HG02973 (cell line): ENCODE results near the gene STXBP4.

ENCODE experiments used
- ATAC-seq: cut with Tn5 transposase; IDR thresholded peaks from one replicate; pipeline ENCODE4 v1.9.1; 2021; ENCODE audit warnings: moderate library complexity; ENCODE audit not compliant: unreplicated experiment

STXBP4 gene

GRCh38 chr17:55163408-55163807 lies 194.8 kb downstream of the STXBP4 start:
- no peak for ATAC-seq

GRCh38 chr17:55166506-55166905 lies 197.9 kb downstream of the STXBP4 start:
- ATAC-seq, result no peak

GRCh38 chr17:55167024-55167725 lies 198.6 kb downstream of the STXBP4 start:
- ATAC-seq, result no peak

- ATAC-seq, result peak; percentile 86
Measured at GRCh38 chr17:55168958-55169687, 200.6 kb downstream of the STXBP4 start.

GRCh38 chr17:55171634-55172328 lies 203.2 kb downstream of the STXBP4 start:
- peak; percentile 43 for ATAC-seq

GRCh38 chr17:55172612-55173011 lies 204.0 kb downstream of the STXBP4 start:
- no peak for ATAC-seq

GRCh38 chr17:55174133-55174532 lies 205.6 kb downstream of the STXBP4 start:
- ATAC-seq, result no peak

- ATAC-seq, result no peak
Measured at GRCh38 chr17:55175788-55176427, 207.3 kb downstream of the STXBP4 start.

GRCh38 chr17:55177159-55177854 lies 208.7 kb downstream of the STXBP4 start:
- ATAC-seq, result no peak

- no peak for ATAC-seq
Measured at GRCh38 chr17:55177855-55178217, 209.3 kb downstream of the STXBP4 start.

- ATAC-seq, result no peak
Measured at GRCh38 chr17:55186937-55187770, 218.6 kb downstream of the STXBP4 start.

- ATAC-seq, result no peak
Measured at GRCh38 chr17:55190748-55191147, 222.2 kb downstream of the STXBP4 start.

GRCh38 chr17:55198690-55199370 lies 230.3 kb downstream of the STXBP4 start:
- no peak for ATAC-seq

- ATAC-seq, result no peak
Measured at GRCh38 chr17:55200904-55201303, 232.3 kb downstream of the STXBP4 start.

GRCh38 chr17:55201308-55201932 lies 232.9 kb downstream of the STXBP4 start:
- no peak for ATAC-seq

- ATAC-seq, result no peak
Measured at GRCh38 chr17:55202896-55203295, 234.3 kb downstream of the STXBP4 start.

- no peak for ATAC-seq
Measured at GRCh38 chr17:55208078-55208812, 239.7 kb downstream of the STXBP4 start.

- ATAC-seq, result no peak
Measured at GRCh38 chr17:55210292-55210691, 241.7 kb downstream of the STXBP4 start.
